ENCODE data around the gene SRSF6. TPM values are rescaled to one million over a fixed set of nuclear protein-coding genes. Genes with fewer than 3 reads are reported as not detected.

The SRSF6 gene
- polyA plus RNA-seq, 1 donor (not counting 4 experiments of a cell fraction or from before 2014, with no cell fraction given): 128 TPM

- dilution Hi-C loops (cut with MboI; ENCODE audit: extremely low pct_ligation_motif_present, low sequenced_read_pairs): no loop called here
- Histone ChIP-seq H4K20me1 (ENCODE audit: control insufficient read depth, extremely low read depth, insufficient read depth, low read length) (no peaks in the 10 kb centered on the region), H3K27ac (ENCODE audit: control insufficient read depth, insufficient read depth, low read length) (no peak overlapping the region), H3K9ac (ENCODE audit: control insufficient read depth, extremely low read depth, insufficient read depth, low read length) (no peak overlapping the region), H3K9me3 (ENCODE audit: control insufficient read depth, low read depth, low read length) (no peaks in the 10 kb centered on the region), H3K9me1 (ENCODE audit: control insufficient read depth, extremely low read depth, insufficient read depth, low read length) (no peaks in the 10 kb centered on the region), H3K4me3 (ENCODE audit: control insufficient read depth in 2 of 3, extremely low read depth in 1 of 3, insufficient read depth in 2 of 3, low read depth in 1 of 3, low read length in 3 of 3) (no peak overlapping the region), H3K4me1 (ENCODE audit: control insufficient read depth, extremely low read depth, insufficient read depth, low read length) (peaks cover 6% of the 10 kb centered on the region), H3K36me3 (ENCODE audit: control insufficient read depth in 2 of 2, extremely low read depth in 1 of 2, insufficient read depth in 2 of 2, low read length in 2 of 2) (no peaks in the 10 kb centered on the region), H3K27me3 (ENCODE audit: control insufficient read depth, extremely low read depth, insufficient read depth, low read length) (no peaks in the 10 kb centered on the region), H3K4me2 (ENCODE audit: control insufficient read depth, extremely low read depth, insufficient read depth, low read depth, low read length) (no peak overlapping the region), H2AFZ (ENCODE audit: control insufficient read depth, low read length) (peak overlapping the region; percentile 43), H3K79me2 (ENCODE audit: control insufficient read depth, insufficient read depth, low read length) (no peaks in the 10 kb centered on the region)
- DNase-seq (ENCODE audit: low read depth, low spot score) (no peak), FAIRE-seq (peak; percentile 81)
- TF ChIP-seq CTCF (optimal IDR thresholded peaks at IDR 0.05 in 1 of 3, IDR thresholded peaks at IDR 0.05 in 1 of 3, conservative IDR thresholded peaks at IDR 0.05 in 1 of 3; ENCODE audit: extremely low read depth in 1 of 3, insufficient read depth in 2 of 3, low read length in 3 of 3): peak; percentile 71 to 86 (median 76)
- TF ChIP-seq EZH2 (IDR thresholded peaks at IDR 0.05; ENCODE audit: low read length): no peak
These were observed 8.8 kb upstream of the SRSF6 start for GRCh38 chr20:43448748-43449535.

GRCh38 chr20:43450841-43451799, 6.6 kb upstream of the SRSF6 start:
- Histone ChIP-seq H3K9me3 (ENCODE audit: control insufficient read depth, low read depth, low read length) (no peaks in the 10 kb centered on the region), H3K9me1 (ENCODE audit: control insufficient read depth, extremely low read depth, insufficient read depth, low read length) (no peaks in the 10 kb centered on the region), H3K79me2 (ENCODE audit: control insufficient read depth, insufficient read depth, low read length) (no peaks in the 10 kb centered on the region), H3K36me3 (ENCODE audit: control insufficient read depth in 2 of 2, extremely low read depth in 1 of 2, insufficient read depth in 2 of 2, low read length in 2 of 2) (no peaks in the 10 kb centered on the region), H2AFZ (ENCODE audit: control insufficient read depth, low read length) (no peak overlapping the region), H4K20me1 (ENCODE audit: control insufficient read depth, extremely low read depth, insufficient read depth, low read length) (no peaks in the 10 kb centered on the region), H3K4me3 (ENCODE audit: control insufficient read depth in 2 of 3, extremely low read depth in 1 of 3, insufficient read depth in 2 of 3, low read depth in 1 of 3, low read length in 3 of 3) (no peak overlapping the region), H3K27ac (ENCODE audit: control insufficient read depth, insufficient read depth, low read length) (no peak overlapping the region), H3K27me3 (ENCODE audit: control insufficient read depth, extremely low read depth, insufficient read depth, low read length) (no peaks in the 10 kb centered on the region), H3K4me1 (ENCODE audit: control insufficient read depth, extremely low read depth, insufficient read depth, low read length) (peaks cover 4% of the 10 kb centered on the region), H3K9ac (ENCODE audit: control insufficient read depth, extremely low read depth, insufficient read depth, low read length) (no peak overlapping the region), H3K4me2 (ENCODE audit: control insufficient read depth, extremely low read depth, insufficient read depth, low read depth, low read length) (no peak overlapping the region)
- no peak for DNase-seq (ENCODE audit: low read depth, low spot score)
- FAIRE-seq: no peak
- TF ChIP-seq CTCF (optimal IDR thresholded peaks at IDR 0.05 in 1 of 3, IDR thresholded peaks at IDR 0.05 in 1 of 3, conservative IDR thresholded peaks at IDR 0.05 in 1 of 3; ENCODE audit: extremely low read depth in 1 of 3, insufficient read depth in 2 of 3, low read length in 3 of 3) (no peak), EZH2 (IDR thresholded peaks at IDR 0.05; ENCODE audit: low read length) (no peak)
- dilution Hi-C loops (cut with MboI; ENCODE audit: extremely low pct_ligation_motif_present, low sequenced_read_pairs): no loop called here
